HepG2 (cell line): ENCODE results near the gene SCUBE1.

ENCODE experiments used
- GABPA ChIP-seq, 2 experiments: IDR thresholded peaks; 2 replicates each; pipeline ENCODE4 v1.6.1; 2011 to 2016; ENCODE audit warnings: low read depth in 2 of 2, low read length in 1 of 2, missing biosample characterization in 1 of 2, missing genetic modification characterization in 1 of 2
- HNF4G ChIP-seq, 2 experiments: sonication (generic) in 1 of 2; formaldehyde crosslinking in 1 of 2; IDR thresholded peaks; 2 replicates each; pipeline versions ENCODE4 v1.4.0 to v1.6.1; 2011 to 2020; ENCODE audit warnings: borderline replicate concordance in 2 of 2, low read depth in 2 of 2, mild to moderate bottlenecking in 2 of 2, low read length in 1 of 2, missing genetic modification reagents in 1 of 2, moderate library complexity in 1 of 2
- PAF1 ChIP-seq: IDR thresholded peaks from 2 replicates; pipeline ENCODE4 v1.6.1; 2016; ENCODE audit warnings: missing genetic modification reagents, missing compliant biosample characterization
- TF ChIP-seq, protein P1 (sequence below): conservative IDR thresholded peaks from 2 replicates; pipeline ENCODE4 v1.6.1; 2018; ENCODE audit warnings: missing genetic modification reagents

DNA sequence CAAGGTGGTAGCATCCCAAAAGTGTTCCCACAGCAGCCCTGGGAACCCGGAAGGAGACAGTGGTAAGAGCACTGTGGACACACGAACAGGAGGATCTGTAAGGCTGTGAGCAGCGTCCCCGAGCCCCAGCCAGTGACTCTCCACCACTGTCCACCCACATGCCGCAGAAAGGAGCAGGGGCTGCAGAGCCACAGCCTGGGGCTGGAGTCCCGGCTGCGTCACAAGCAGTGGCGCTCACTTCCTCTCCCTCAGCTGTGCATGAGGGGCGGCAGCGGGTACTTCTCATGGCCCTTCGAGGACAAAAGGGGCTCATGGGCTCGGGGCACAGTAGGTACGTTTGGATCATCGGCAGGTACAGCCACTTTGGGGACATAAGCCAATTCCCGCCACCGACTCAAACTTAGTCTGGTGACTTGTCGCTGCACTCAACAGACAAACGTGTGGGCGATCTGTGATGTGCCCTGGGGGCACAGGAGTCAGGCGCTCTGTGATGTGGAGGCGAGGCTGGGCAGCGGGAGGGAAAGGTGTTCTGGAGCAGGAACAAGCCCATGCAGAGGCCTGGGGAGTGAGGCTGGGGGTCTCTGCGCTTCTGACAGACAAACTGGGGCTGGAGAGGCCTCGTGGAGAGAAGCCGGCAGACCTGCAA lies 68.5 kb downstream of the SCUBE1 start:
- no peak for TF ChIP-seq GABPA (IDR thresholded peaks at IDR 0.05; ENCODE audit: low read depth, low read length)
- TF ChIP-seq GABPA (CRISPR knock-in tag; IDR thresholded peaks at IDR 0.05; ENCODE audit: low read depth) = no peak
- TF ChIP-seq PAF1 (CRISPR knock-in tag) = no peak
- TF ChIP-seq HNF4G (IDR thresholded peaks at IDR 0.05; ENCODE audit: borderline replicate concordance, low read depth, low read length) = no peak
- no peak for TF ChIP-seq HNF4G (CRISPR knock-in tag; IDR thresholded peaks at IDR 0.05; ENCODE audit: borderline replicate concordance, low read depth)
- TF ChIP-seq, protein P1, sequence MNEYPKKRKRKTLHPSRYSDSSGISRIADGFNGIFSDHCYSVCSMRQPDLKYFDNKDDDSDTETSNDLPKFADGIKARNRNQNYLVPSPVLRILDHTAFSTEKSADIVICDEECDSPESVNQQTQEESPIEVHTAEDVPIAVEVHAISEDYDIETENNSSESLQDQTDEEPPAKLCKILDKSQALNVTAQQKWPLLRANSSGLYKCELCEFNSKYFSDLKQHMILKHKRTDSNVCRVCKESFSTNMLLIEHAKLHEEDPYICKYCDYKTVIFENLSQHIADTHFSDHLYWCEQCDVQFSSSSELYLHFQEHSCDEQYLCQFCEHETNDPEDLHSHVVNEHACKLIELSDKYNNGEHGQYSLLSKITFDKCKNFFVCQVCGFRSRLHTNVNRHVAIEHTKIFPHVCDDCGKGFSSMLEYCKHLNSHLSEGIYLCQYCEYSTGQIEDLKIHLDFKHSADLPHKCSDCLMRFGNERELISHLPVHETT (CRISPR knock-in tag) = no peak
